EH (cell line): Measurements from ENCODE around the gene GCH1.
"Not testable (repeated sequence)": the region's sequence is repeated elsewhere in the genome, so short reads cannot be mapped to it uniquely, and the experiment has no call there.

Experiments
- DNase-seq: peaks from one replicate; pipeline ENCODE4 v3.0.0-alpha.2; 2015; ENCODE audit warnings: low read depth

The GCH1 gene, protein sequence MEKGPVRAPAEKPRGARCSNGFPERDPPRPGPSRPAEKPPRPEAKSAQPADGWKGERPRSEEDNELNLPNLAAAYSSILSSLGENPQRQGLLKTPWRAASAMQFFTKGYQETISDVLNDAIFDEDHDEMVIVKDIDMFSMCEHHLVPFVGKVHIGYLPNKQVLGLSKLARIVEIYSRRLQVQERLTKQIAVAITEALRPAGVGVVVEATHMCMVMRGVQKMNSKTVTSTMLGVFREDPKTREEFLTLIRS

GRCh38 chr14:54902521-54903420, at the start of gene GCH1:
TSS of gene GCH1 (minus strand) at chr14:54902826. CDS start at chr14:54902663, 163 bp downstream.
- DNase-seq: peak; percentile 44

DNA sequence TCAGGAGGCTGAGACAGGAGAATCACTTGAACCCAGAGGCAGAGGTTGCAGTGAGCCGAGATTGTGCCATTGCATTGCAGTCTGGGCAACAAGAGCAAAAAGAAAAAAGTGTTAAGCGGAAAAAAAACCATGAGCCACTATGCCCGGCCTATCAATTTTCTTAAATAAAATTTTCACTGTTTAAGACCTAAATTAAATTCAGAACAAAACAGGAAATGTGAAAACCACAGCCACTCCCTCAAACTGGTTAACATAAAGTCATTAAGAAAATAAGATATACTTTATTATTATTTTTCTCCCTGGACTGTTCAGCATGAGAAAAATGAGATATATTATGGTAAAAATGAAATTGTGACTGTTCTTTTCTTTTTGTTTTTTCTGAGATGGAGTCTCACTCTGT, 44.6 kb upstream of the GCH1 start:
- no peak for DNase-seq

DNA sequence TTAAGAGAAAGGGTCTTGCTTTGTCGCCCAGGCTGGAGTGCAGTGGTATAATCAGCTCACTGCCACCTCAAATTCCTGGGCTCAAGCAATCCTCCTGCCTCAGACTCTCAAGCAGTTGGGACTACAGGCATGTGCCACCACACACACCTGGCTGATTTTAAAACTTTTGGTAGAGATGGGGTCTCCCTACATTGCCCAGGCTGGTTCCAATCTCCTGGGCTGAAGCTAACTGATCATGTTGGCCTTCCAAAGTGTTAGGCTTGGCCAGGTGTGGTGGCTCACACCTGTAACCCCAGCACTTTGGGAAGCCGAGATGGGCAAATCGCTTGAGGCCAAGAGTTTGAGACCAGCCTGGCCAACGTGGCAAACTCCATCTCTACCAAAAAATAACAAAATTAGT, 43.9 kb upstream of the GCH1 start:
- DNase-seq: no peak

- DNase-seq: no peak
Measured at GRCh38 chr14:54944737-54945391, 42.2 kb upstream of the GCH1 start.

- no peak for DNase-seq
Measured at GRCh38 chr14:54942913-54943312, 40.3 kb upstream of the GCH1 start.

- no peak for DNase-seq
Measured at GRCh38 chr14:54936816-54937215, 34.2 kb upstream of the GCH1 start.

DNA sequence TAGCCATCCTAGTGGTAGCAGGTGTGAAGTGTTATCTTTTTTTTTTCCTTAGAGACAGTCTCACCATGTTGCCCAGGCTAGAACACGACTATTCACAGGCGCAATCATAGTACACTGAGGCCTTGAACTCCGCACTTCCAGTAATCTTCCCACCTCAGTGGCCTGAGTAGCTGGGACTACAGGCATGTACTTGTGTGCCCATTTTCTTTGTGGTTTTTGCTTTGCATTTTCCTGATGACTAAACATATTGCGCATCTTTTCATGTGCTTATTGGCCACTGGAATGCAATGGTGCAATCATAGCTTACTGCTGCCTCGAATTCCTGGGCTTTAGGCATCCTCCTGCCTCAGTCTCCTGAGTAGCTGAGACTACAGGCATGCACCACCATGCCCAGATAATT, 33.3 kb upstream of the GCH1 start:
- peak; percentile 55 for DNase-seq

DNA sequence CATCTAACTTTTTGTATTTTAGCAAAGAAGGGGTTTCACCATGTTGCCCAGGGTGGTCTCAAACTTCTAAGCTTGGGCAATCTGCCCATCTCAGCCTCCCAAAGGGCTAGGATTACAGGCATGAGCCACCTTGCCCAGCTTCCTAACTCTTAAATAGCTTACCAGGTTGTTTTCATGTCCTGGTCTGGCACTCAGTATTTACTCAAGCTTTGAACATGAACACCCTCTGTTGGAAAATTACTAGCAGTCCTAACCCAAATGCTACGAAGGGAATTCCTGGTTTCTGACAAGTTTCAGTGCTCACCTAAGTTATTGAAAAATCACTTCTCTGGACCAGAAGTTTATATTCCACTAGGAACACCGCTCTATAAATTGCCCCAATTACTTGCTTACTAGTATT, 32.5 kb upstream of the GCH1 start:
- DNase-seq: no peak

- no peak for DNase-seq
Measured at GRCh38 chr14:54933006-54933405, 30.4 kb upstream of the GCH1 start.

DNA sequence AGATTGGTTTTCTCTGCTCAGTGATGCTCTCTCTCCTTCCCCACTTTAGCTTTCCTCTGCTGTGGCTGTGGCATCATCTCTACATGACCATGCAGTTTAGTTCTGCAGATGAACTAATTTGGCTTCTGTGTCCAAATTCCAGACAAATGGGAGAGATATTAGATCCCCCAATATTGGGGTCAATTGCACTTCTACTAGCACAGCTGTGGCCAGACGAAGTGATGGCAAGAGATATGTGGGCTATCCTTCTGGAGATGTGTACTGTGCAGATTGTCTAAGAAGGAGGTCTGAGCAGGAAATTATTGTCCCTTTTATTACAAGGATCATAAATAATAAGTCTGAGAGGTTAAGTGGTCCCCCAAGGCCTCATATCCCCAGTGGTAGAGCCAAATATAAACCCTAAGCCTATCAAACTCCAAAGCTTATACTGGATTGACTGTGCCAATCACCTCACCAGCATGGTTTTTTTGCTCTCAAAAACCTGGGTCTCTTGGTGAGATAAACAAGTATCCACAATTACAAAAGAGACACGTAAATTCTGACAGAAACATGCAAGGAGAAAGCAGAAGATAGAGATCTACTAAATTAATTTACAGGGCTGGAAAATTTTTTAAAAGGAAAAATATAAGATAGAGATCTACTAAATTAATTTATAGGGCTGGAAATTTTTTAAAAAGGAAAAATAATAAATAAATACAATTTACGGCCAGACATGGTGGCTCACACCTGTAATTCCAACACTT, 29.1 kb upstream of the GCH1 start:
- no peak for DNase-seq

GRCh38 chr14:54931101-54931500, 28.5 kb upstream of the GCH1 start:
- DNase-seq: no peak

- no peak for DNase-seq
Measured at GRCh38 chr14:54929556-54929955, 26.9 kb upstream of the GCH1 start.

GRCh38 chr14:54928216-54928615, 25.6 kb upstream of the GCH1 start:
- no peak for DNase-seq

GRCh38 chr14:54927551-54927950, 24.9 kb upstream of the GCH1 start:
- DNase-seq: no peak

GRCh38 chr14:54926570-54926969, 23.9 kb upstream of the GCH1 start:
- DNase-seq: not testable (repeated sequence)

DNA sequence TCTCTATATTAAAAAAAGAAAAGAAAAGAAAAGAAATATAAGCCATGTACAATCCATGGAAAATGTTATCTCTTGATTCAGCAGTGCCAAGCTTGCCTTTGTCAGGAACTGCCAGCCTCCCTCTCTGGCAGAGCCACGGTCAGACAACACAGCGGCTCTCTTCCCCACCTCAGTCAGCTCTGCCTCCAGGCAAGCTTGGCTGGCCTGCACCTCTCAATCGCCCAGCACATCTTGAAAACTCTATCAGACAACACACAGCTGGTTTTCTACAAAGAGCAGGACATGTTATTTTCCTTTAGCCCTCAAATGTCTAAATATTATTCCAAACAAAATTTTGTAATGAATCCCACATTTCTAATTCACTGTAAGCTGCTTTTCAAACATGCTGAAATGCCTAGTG, 20.0 kb upstream of the GCH1 start:
- no peak for DNase-seq

DNA sequence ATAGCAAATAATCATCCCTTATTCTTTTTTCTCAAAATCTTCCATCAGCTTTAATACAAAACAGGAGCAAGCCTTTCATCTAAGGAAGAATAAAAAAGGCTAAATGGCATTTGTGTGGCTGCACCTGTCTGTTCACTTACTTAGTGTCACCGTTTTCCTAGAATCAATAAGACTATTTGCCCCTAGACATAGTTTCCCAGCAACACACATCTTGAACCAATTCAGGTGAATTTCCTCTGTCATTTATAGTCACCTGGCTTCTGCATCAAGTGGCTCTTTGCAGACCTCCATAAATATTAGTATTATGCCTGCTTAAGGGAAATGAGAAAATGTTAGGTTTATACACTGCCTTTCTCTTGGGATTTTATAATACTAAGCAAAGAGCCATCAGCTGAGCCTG, 17.4 kb upstream of the GCH1 start:
- no peak for DNase-seq

DNA sequence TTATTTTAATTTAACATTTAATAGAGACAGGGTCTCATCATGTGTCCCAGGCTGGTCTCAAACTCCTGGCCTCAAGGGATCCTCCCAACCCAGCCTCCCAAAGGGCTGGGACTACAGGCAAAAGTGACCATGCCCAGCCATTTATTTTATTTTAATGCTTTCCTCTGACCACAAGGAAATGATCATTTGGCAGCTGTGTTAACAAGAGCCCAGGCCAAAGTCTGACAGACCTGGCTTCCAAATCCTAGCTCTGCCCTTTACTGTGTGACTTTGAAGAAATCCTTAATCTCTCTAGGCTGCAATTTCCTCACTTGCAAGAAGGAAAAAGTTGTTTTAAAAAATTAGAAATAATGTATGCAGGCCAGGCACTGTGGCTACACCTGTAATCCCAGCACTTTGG, 16.7 kb upstream of the GCH1 start:
- no peak for DNase-seq

GRCh38 chr14:54918427-54918826, 15.8 kb upstream of the GCH1 start:
- DNase-seq: no peak

GRCh38 chr14:54916101-54916500, 13.5 kb upstream of the GCH1 start:
- no peak for DNase-seq

- no peak for DNase-seq
Measured at GRCh38 chr14:54909817-54910558, 7.4 kb upstream of the GCH1 start.

- DNase-seq: not testable (repeated sequence)
Measured at GRCh38 chr14:54908973-54909372, 6.3 kb upstream of the GCH1 start.
